ENCODE results near the gene STXBP3. TPM values are rescaled to one million over a fixed set of nuclear protein-coding genes. Genes with fewer than 3 reads are reported as not detected.

The STXBP3 gene
- polyA plus RNA-seq, 1 of the 3 experiments (the other 2 are of a cell fraction) = 12.6 TPM

DNA sequence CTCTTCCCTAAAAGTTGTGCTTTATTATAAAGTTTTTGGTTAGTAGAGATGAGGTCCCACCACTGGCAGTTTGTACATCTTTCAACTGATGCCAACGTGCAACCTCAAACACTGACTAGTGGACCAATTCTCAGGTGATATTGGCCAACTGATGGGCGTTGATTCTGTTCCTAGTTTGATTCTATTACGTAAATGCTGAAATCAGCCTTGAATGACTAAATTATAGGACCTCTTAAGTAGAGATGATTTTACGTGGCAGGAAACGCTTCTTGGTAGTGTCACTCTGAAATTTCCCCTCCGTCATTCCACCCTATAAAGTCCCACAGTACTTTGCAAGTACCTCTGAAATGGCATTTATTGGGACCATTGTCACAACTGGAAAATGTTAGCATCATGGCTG, 42.5 kb upstream of the STXBP3 start:
- H4K20me1 ChIP-seq (ENCODE audit: insufficient read depth) = no peaks in the 10 kb centered on the region
- no peak overlapping the region for H3K4me3 ChIP-seq (ENCODE audit: low read depth in 2 of 2, low read length in 1 of 2)
- H3K79me2 ChIP-seq (ENCODE audit: insufficient read depth) = no peaks in the 10 kb centered on the region
- H3K4me2 ChIP-seq = peak overlapping the region; percentile 41; the same call in 1 of the 2 replicates
- 97% methylated on average over 6 of the region's 6 CpGs for WGBS (ENCODE audit: low lambda C conversion rate)
- ChIA-PET POLR2A (no interaction called here), CTCF (interaction anchor here (1.3 kb wide), 1 partner anchor 11 kb away, joined by 3 read pairs; no protein-coding TSS in a partner anchor)
- H3K9ac ChIP-seq = no peak overlapping the region
- H3F3A ChIP-seq (replicated peaks; ENCODE audit: insufficient read depth) = peaks cover 26% of the 10 kb centered on the region
- TF ChIP-seq RCOR1 (IDR thresholded peaks at IDR 0.05; ENCODE audit: low read length) (no peak), YY1 (IDR thresholded peaks at IDR 0.05; ENCODE audit: low read depth) (no peak), GATA2 (CRISPR knock-in tag; IDR thresholded peaks at IDR 0.05) (no peak), JUND (IDR thresholded peaks at IDR 0.05) (no peak), RFX5 (IDR thresholded peaks at IDR 0.05; ENCODE audit: low read length) (no peak), ELF1 (IDR thresholded peaks at IDR 0.05) (no peak), MEF2A (IDR thresholded peaks at IDR 0.05; ENCODE audit: borderline replicate concordance, low read depth) (no peak), MXI1 (IDR thresholded peaks at IDR 0.05; ENCODE audit: low read depth, low read length) (no peak), EZH2phosphoT487 (IDR thresholded peaks at IDR 0.05; ENCODE audit: borderline replicate concordance, low read depth) (no peak), POLR2AphosphoS5 (IDR thresholded peaks at IDR 0.05; ENCODE audit: low read depth, low read length) (no peak), NFIC (IDR thresholded peaks at IDR 0.05; ENCODE audit: borderline replicate concordance) (no peak), TCF12 (IDR thresholded peaks at IDR 0.05) (no peak), RAD21 (IDR thresholded peaks at IDR 0.05; ENCODE audit: low read length) (no peak)
- TF ChIP-seq, protein P1, sequence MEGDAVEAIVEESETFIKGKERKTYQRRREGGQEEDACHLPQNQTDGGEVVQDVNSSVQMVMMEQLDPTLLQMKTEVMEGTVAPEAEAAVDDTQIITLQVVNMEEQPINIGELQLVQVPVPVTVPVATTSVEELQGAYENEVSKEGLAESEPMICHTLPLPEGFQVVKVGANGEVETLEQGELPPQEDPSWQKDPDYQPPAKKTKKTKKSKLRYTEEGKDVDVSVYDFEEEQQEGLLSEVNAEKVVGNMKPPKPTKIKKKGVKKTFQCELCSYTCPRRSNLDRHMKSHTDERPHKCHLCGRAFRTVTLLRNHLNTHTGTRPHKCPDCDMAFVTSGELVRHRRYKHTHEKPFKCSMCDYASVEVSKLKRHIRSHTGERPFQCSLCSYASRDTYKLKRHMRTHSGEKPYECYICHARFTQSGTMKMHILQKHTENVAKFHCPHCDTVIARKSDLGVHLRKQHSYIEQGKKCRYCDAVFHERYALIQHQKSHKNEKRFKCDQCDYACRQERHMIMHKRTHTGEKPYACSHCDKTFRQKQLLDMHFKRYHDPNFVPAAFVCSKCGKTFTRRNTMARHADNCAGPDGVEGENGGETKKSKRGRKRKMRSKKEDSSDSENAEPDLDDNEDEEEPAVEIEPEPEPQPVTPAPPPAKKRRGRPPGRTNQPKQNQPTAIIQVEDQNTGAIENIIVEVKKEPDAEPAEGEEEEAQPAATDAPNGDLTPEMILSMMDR (IDR thresholded peaks at IDR 0.05) = no peak
- TF ChIP-seq, protein P2, sequence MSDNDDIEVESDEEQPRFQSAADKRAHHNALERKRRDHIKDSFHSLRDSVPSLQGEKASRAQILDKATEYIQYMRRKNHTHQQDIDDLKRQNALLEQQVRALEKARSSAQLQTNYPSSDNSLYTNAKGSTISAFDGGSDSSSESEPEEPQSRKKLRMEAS (IDR thresholded peaks at IDR 0.05; ENCODE audit: low read depth) = no peak
- TF ChIP-seq, protein P3, sequence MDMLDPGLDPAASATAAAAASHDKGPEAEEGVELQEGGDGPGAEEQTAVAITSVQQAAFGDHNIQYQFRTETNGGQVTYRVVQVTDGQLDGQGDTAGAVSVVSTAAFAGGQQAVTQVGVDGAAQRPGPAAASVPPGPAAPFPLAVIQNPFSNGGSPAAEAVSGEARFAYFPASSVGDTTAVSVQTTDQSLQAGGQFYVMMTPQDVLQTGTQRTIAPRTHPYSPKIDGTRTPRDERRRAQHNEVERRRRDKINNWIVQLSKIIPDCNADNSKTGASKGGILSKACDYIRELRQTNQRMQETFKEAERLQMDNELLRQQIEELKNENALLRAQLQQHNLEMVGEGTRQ (IDR thresholded peaks at IDR 0.05; ENCODE audit: borderline replicate concordance, low read depth, low read length) = no peak
- H3K27ac ChIP-seq (ENCODE audit: low read depth in 2 of 2, low read length in 1 of 2) = peak overlapping the region in 1 of 2 experiments; percentile 46; a peak in 1 of 4 replicates
- no peaks in the 10 kb centered on the region for H3K9me3 ChIP-seq
- no peaks in the 10 kb centered on the region for H3K9me2 ChIP-seq
- peaks cover 33% of the 10 kb centered on the region in 2 experiments for H3K36me3 ChIP-seq (replicated peaks in 1 of 2; ENCODE audit: control insufficient read depth in 1 of 2, insufficient read depth in 2 of 2, low read length in 1 of 2)
- H3K27me3 ChIP-seq (ENCODE audit: insufficient read depth) = no peaks in the 10 kb centered on the region
- 0 out of 4 replicates have a peak, but pooled peaks cover 0 to 12% of the 10 kb centered on the region in 2 experiments for H3K4me1 ChIP-seq (ENCODE audit: control insufficient read depth in 1 of 2, insufficient read depth in 2 of 2, low read depth in 1 of 2, low read length in 1 of 2)
- DNase-seq = no peak
- H2AFZ ChIP-seq (ENCODE audit: low read depth) = no peak overlapping the region

- Histone ChIP-seq H3F3A (replicated peaks; ENCODE audit: insufficient read depth) (peaks cover 23% of the 10 kb centered on the region), H3K9me2 (no peaks in the 10 kb centered on the region), H2AFZ (ENCODE audit: low read depth) (no peak overlapping the region), H4K20me1 (ENCODE audit: insufficient read depth) (no peaks in the 10 kb centered on the region), H3K79me2 (ENCODE audit: insufficient read depth) (no peaks in the 10 kb centered on the region), H3K27ac (ENCODE audit: low read depth in 2 of 2, low read length in 1 of 2) (peak overlapping the region in 1 of 2 experiments; percentile 46; a peak in 1 of 4 replicates), H3K4me2 (peak overlapping the region; percentile 41; the same call in 1 of the 2 replicates), H3K4me1 (ENCODE audit: control insufficient read depth in 1 of 2, insufficient read depth in 2 of 2, low read depth in 1 of 2, low read length in 1 of 2) (0 out of 4 replicates have a peak, but pooled peaks cover 0 to 12% of the 10 kb centered on the region in 2 experiments), H3K9me3 (no peaks in the 10 kb centered on the region), H3K4me3 (ENCODE audit: low read depth in 2 of 2, low read length in 1 of 2) (no peak overlapping the region), H3K36me3 (replicated peaks in 1 of 2; ENCODE audit: control insufficient read depth in 1 of 2, insufficient read depth in 2 of 2, low read length in 1 of 2) (peaks cover 27 to 28% of the 10 kb centered on the region in 2 experiments), H3K27me3 (ENCODE audit: insufficient read depth) (no peaks in the 10 kb centered on the region), H3K9ac (no peak overlapping the region)
- POLR2A ChIA-PET = no interaction called here
- no peak for DNase-seq
- TF ChIP-seq FOSL2 (IDR thresholded peaks at IDR 0.05; ENCODE audit: borderline replicate concordance, low read depth) = 0 out of 2 replicates have a peak, but pooled peaks have one; percentile 13
- no peak for TF ChIP-seq TEAD4 (IDR thresholded peaks at IDR 0.05; ENCODE audit: borderline replicate concordance, insufficient read depth)
- TF ChIP-seq, protein P4, sequence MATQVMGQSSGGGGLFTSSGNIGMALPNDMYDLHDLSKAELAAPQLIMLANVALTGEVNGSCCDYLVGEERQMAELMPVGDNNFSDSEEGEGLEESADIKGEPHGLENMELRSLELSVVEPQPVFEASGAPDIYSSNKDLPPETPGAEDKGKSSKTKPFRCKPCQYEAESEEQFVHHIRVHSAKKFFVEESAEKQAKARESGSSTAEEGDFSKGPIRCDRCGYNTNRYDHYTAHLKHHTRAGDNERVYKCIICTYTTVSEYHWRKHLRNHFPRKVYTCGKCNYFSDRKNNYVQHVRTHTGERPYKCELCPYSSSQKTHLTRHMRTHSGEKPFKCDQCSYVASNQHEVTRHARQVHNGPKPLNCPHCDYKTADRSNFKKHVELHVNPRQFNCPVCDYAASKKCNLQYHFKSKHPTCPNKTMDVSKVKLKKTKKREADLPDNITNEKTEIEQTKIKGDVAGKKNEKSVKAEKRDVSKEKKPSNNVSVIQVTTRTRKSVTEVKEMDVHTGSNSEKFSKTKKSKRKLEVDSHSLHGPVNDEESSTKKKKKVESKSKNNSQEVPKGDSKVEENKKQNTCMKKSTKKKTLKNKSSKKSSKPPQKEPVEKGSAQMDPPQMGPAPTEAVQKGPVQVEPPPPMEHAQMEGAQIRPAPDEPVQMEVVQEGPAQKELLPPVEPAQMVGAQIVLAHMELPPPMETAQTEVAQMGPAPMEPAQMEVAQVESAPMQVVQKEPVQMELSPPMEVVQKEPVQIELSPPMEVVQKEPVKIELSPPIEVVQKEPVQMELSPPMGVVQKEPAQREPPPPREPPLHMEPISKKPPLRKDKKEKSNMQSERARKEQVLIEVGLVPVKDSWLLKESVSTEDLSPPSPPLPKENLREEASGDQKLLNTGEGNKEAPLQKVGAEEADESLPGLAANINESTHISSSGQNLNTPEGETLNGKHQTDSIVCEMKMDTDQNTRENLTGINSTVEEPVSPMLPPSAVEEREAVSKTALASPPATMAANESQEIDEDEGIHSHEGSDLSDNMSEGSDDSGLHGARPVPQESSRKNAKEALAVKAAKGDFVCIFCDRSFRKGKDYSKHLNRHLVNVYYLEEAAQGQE (IDR thresholded peaks at IDR 0.05; ENCODE audit: low read depth, low read length) = no peak
- CTCF ChIA-PET = interaction anchor here (1.3 kb wide), 1 partner anchor 11 kb away, joined by 3 read pairs; no protein-coding TSS in a partner anchor
- WGBS (ENCODE audit: low lambda C conversion rate) = 57% methylated on average over 2 of the region's 2 CpGs
Observed at GRCh38 chr1:108704496-108704895, 42.0 kb upstream of the STXBP3 start.
